B cell (primary cell): ENCODE measurements around the gene HTR1D. TPM values are rescaled to one million over a fixed set of nuclear protein-coding genes. Genes with fewer than 3 reads are reported as not detected.
"Not testable (repeated sequence)": the region's sequence is repeated elsewhere in the genome, so short reads cannot be mapped to it uniquely, and the experiment has no call there.

Source experiments
- ATAC-seq: fragments of 200-7000 bp; cut with Tn5 transposase; one replicate; pipeline ENCODE4 v1.10.0; 2021; ENCODE audit warnings: low read depth, mild to moderate bottlenecking, moderate number of reproducible peaks, moderate library complexity
- CTCF ChIA-PET: fragments of 350-600 bp; sonication (Branson Sonifier 250); formaldehyde crosslinking; loops from one replicate; lab custom pipeline; 2021; ENCODE audit warnings: antibody characterized with exemption, inconsistent platforms; lab: Charles Lee
- POLR2A ChIA-PET: fragments of 350-600 bp; sonication (Branson Sonifier 250); formaldehyde crosslinking; loops from one replicate; lab custom pipeline; 2021; ENCODE audit warnings: antibody characterized with exemption; lab: Charles Lee
- DNase-seq: peaks from one replicate; pipeline ENCODE4 v3.0.0; 2013
- H2AFZ ChIP-seq: 2 replicates; pipeline ENCODE4 v1.6.1; 2012; ENCODE audit warnings: mild to moderate bottlenecking, low read depth, low read length; ENCODE audit not compliant: insufficient read depth, poor library complexity, severe bottlenecking
- H3K27ac ChIP-seq, 2 donors: 1 replicate in 1 of 2; 2 replicates in 1 of 2; pipeline ENCODE4 v1.5.1; 2012 to 2013; ENCODE audit warnings: low read length in 2 of 2, mild to moderate bottlenecking in 2 of 2, moderate library complexity in 1 of 2
- H3K27me3 ChIP-seq, 4 experiments: fragments of 200-600 bp in 1 of 4; sonication (generic) in 1 of 4; replicated peaks in 1 of 4; 1 replicate in 2 of 4; 2 replicates in 2 of 4; pipeline versions ENCODE4 v1.6.1 to v1.7.0; 2013 to 2016; ENCODE audit warnings: low read length in 3 of 4, mild to moderate bottlenecking in 2 of 4, mixed read lengths in 1 of 4, moderate library complexity in 1 of 4; ENCODE audit not compliant: insufficient read depth in 4 of 4, control insufficient read depth in 3 of 4; ENCODE audit errors: control extremely low read depth in 1 of 4
- H3K36me3 ChIP-seq, 2 experiments: replicated peaks in 1 of 2; 1 replicate in 1 of 2; 2 replicates in 1 of 2; pipeline versions ENCODE4 v1.6.1 to v1.7.1; 2013; ENCODE audit warnings: low read length in 1 of 2; ENCODE audit not compliant: insufficient read depth in 2 of 2, control insufficient read depth in 1 of 2; ENCODE audit errors: control extremely low read depth in 1 of 2, extremely low read depth in 1 of 2
- H3K4me1 ChIP-seq, 2 donors: fragments of 200-600 bp in 1 of 2; sonication (generic) in 1 of 2; 1 replicate in 1 of 2; 2 replicates in 1 of 2; pipeline versions ENCODE4 v1.5.1 to v1.6.1; 2013 to 2017; ENCODE audit warnings: low read length in 2 of 2; ENCODE audit not compliant: control insufficient read depth in 2 of 2, insufficient read depth in 2 of 2
- H3K4me2 ChIP-seq: replicated peaks from 2 replicates; pipeline ENCODE3; 2012; ENCODE audit warnings: mild to moderate bottlenecking, low read depth, low read length; ENCODE audit not compliant: poor library complexity, severe bottlenecking
- H3K4me3 ChIP-seq, 5 experiments: fragments of 200-600 bp in 1 of 5; sonication (generic) in 1 of 5; 1 replicate in 3 of 5; 2 replicates in 2 of 5; pipeline versions ENCODE4 v1.5.1 to v1.7.0; 2011 to 2016; ENCODE audit warnings: low read length in 4 of 5, mild to moderate bottlenecking in 4 of 5, low read depth in 2 of 5, control low read depth in 1 of 5, moderate library complexity in 1 of 5; ENCODE audit not compliant: insufficient read depth in 1 of 5; ENCODE audit errors: control extremely low read depth in 1 of 5, extremely low read depth in 1 of 5
- H3K79me2 ChIP-seq: fragments of 200-600 bp; sonication (generic); one replicate; pipeline ENCODE4 v1.6.0; 2016; ENCODE audit warnings: low read length; ENCODE audit not compliant: control insufficient read depth, insufficient read depth
- H3K9ac ChIP-seq: fragments of 200-600 bp; sonication (generic); 2 replicates; pipeline ENCODE4 v1.6.1; 2017; ENCODE audit warnings: mild to moderate bottlenecking, low read length, moderate library complexity
- H3K9me3 ChIP-seq, 3 donors: one replicate each; pipeline versions ENCODE4 v1.6.1 to v1.7.1; 2013; ENCODE audit warnings: low read length in 2 of 3; ENCODE audit not compliant: control insufficient read depth in 2 of 3, insufficient read depth in 1 of 3; ENCODE audit errors: control extremely low read depth in 1 of 3
- H4K20me1 ChIP-seq: 2 replicates; pipeline ENCODE4 v1.6.0; 2012; ENCODE audit warnings: mild to moderate bottlenecking, low read length; ENCODE audit not compliant: insufficient read depth, control insufficient read depth, poor library complexity, severe bottlenecking
- H3K27ac Mint-ChIP-seq: one replicate; pipeline ENCODE4 v1.8.0; 2021; ENCODE audit warnings: mixed read lengths
- H3K27me3 Mint-ChIP-seq: one replicate; pipeline ENCODE4 v1.8.0; 2021; ENCODE audit warnings: mixed read lengths
- H3K4me1 Mint-ChIP-seq: one replicate; pipeline ENCODE4 v1.8.0; 2021; ENCODE audit warnings: mixed read lengths
- H3K4me3 Mint-ChIP-seq: one replicate; pipeline ENCODE4 v1.8.0; 2021; ENCODE audit warnings: mixed read lengths
- H3K9me3 Mint-ChIP-seq: one replicate; pipeline ENCODE4 v1.8.0; 2022; ENCODE audit warnings: mixed read lengths; ENCODE audit not compliant: insufficient read depth
- EZH2 ChIP-seq: IDR thresholded peaks from 2 replicates; pipeline ENCODE4 v1.6.1; 2012; ENCODE audit warnings: borderline replicate concordance, low read depth, mild to moderate bottlenecking, moderate library complexity, low read length; ENCODE audit not compliant: insufficient read depth, poor library complexity, severe bottlenecking
- WGBS: methylation state at CpG from one replicate; pipeline ENCODE4 v1.1.5; 2013; ENCODE audit warnings: missing lambda C conversion rate; ENCODE audit not compliant: insufficient coverage; 5-methylcytosine and 5-hydroxymethylcytosine counted together
- intact Hi-C: fragments of 100-400 bp; cut with micrococcal nuclease; formaldehyde crosslinking; loops from one replicate; pipeline ENCODE4 v1.10.0; 2022
- polyA plus RNA-seq: library from polyadenylated mRNA; depleted of rRNA; stranded (reverse); fragments of >200 nt; gene quantifications from 2 replicates; pipeline ENCODE4 v1.2.3, GENCODE V29; 2012
- total RNA-seq, 2 donors: library from RNA; stranded (reverse); fragments of 120-200 nt in 1 of 2; gene quantifications; 1 replicate in 1 of 2; 2 replicates in 1 of 2; pipeline versions ENCODE4 v1.2.3 to v1.2.4, GENCODE V29; 2013 to 2022
- TF ChIP-seq, protein P1 (sequence below): fragments of 200-600 bp; IDR thresholded peaks from one replicate; pipeline ENCODE4 v1.8.0; 2022; ENCODE audit warnings: antibody characterized with exemption, mild to moderate bottlenecking

Gene HTR1D
- total and polyA plus RNA-seq, 2 donors (not counting 1 experiment from before 2014, with no cell fraction given): not detected

- Histone ChIP-seq H3K4me3 (no peak overlapping the region), H3K27ac (no peak overlapping the region), H3K36me3 (no peaks in the 10 kb centered on the region), H3K9me3 (peaks cover 0 to 9% (median 0%) of the 10 kb centered on the region in 3 donors), H3K4me1 (no peaks in the 10 kb centered on the region), H3K4me2 (no peak overlapping the region), H2AFZ (no peak overlapping the region), H3K9ac (no peak overlapping the region), H3K27me3 (peaks cover 0 to 11% (median 2%) of the 10 kb centered on the region in 4 experiments), H3K79me2 (no peaks in the 10 kb centered on the region), H4K20me1 (no peaks in the 10 kb centered on the region)
- intact Hi-C loops: no loop called here
- ATAC-seq (no peak), DNase-seq (no peak)
- WGBS: no CpG with 5 or more reads among the region's 2 CpGs
- no peak for TF ChIP-seq EZH2
- TF ChIP-seq, protein P1, sequence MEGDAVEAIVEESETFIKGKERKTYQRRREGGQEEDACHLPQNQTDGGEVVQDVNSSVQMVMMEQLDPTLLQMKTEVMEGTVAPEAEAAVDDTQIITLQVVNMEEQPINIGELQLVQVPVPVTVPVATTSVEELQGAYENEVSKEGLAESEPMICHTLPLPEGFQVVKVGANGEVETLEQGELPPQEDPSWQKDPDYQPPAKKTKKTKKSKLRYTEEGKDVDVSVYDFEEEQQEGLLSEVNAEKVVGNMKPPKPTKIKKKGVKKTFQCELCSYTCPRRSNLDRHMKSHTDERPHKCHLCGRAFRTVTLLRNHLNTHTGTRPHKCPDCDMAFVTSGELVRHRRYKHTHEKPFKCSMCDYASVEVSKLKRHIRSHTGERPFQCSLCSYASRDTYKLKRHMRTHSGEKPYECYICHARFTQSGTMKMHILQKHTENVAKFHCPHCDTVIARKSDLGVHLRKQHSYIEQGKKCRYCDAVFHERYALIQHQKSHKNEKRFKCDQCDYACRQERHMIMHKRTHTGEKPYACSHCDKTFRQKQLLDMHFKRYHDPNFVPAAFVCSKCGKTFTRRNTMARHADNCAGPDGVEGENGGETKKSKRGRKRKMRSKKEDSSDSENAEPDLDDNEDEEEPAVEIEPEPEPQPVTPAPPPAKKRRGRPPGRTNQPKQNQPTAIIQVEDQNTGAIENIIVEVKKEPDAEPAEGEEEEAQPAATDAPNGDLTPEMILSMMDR: no peak
- Mint-ChIP-seq H3K27me3 (peaks cover 37% of the 10 kb centered on the region), H3K4me3 (no peak overlapping the region), H3K9me3 (peaks cover 2% of the 10 kb centered on the region), H3K4me1 (no peaks in the 10 kb centered on the region), H3K27ac (no peak overlapping the region)
- CTCF ChIA-PET: interaction anchor here (1.0 to 1.5 kb wide), 2 partner anchors 11 to 43 kb away, joined by 3 to 4 read pairs; partner anchors contain the start of gene HTR1D
- POLR2A ChIA-PET: no interaction called here
Measured at GRCh38 chr1:23227806-23228205, 10.5 kb upstream of the HTR1D start.

GRCh38 chr1:23224739-23225648, 7.7 kb upstream of the HTR1D start:
- intact Hi-C loops: no loop called here
- peaks cover 5% of the 10 kb centered on the region for H3K9me3 Mint-ChIP-seq
- no peaks in the 10 kb centered on the region for H4K20me1 ChIP-seq
- H3K79me2 ChIP-seq: no peaks in the 10 kb centered on the region
- H3K4me3 Mint-ChIP-seq: no peak overlapping the region
- CTCF ChIA-PET: no interaction called here
- DNase-seq (no peak), ATAC-seq (no peak)
- no peak overlapping the region for H3K27ac ChIP-seq
- H3K27me3 Mint-ChIP-seq: peaks cover 58% of the 10 kb centered on the region
- WGBS: 53% methylated on average over 13 of the region's 17 CpGs
- no peaks in the 10 kb centered on the region for H3K36me3 ChIP-seq
- no peak overlapping the region for H3K27ac Mint-ChIP-seq
- POLR2A ChIA-PET: no interaction called here
- H3K4me1 Mint-ChIP-seq: no peaks in the 10 kb centered on the region
- peaks cover 0 to 9% (median 0%) of the 10 kb centered on the region in 3 donors for H3K9me3 ChIP-seq
- no peaks in the 10 kb centered on the region for H3K4me1 ChIP-seq
- no peak for TF ChIP-seq EZH2
- H3K9ac ChIP-seq: no peak overlapping the region
- no peak overlapping the region for H3K4me2 ChIP-seq
- peaks cover 0 to 11% (median 2%) of the 10 kb centered on the region in 4 experiments for H3K27me3 ChIP-seq
- no peak overlapping the region for H3K4me3 ChIP-seq
- H2AFZ ChIP-seq: no peak overlapping the region

GRCh38 chr1:23223963-23224362, 6.7 kb upstream of the HTR1D start:
- H3K27me3 Mint-ChIP-seq: peaks cover 62% of the 10 kb centered on the region
- H3K4me1 Mint-ChIP-seq, H3K4me3 Mint-ChIP-seq, H2AFZ ChIP-seq, ATAC-seq, H3K4me1 ChIP-seq, H3K36me3 ChIP-seq, DNase-seq, H3K9ac ChIP-seq, H4K20me1 ChIP-seq, H3K9me3 Mint-ChIP-seq, H3K27ac ChIP-seq, H3K4me2 ChIP-seq, POLR2A ChIA-PET, H3K79me2 ChIP-seq, intact Hi-C loops, H3K9me3 ChIP-seq, H3K27ac Mint-ChIP-seq, H3K4me3 ChIP-seq, CTCF ChIA-PET: not testable (repeated sequence)
- peaks cover 0 to 18% (median 2%) of the 10 kb centered on the region in 4 experiments for H3K27me3 ChIP-seq
- 93% methylated on average over 3 of the region's 6 CpGs for WGBS
